ENCODE measurements around the gene ZSCAN9. TPM values are rescaled to one million over a fixed set of nuclear protein-coding genes. Genes with fewer than 3 reads are reported as not detected.

ZSCAN9 gene
- total and polyA plus RNA-seq, 9 of the 15 experiments (the other 6 are each of a cell fraction or from before 2014, with no cell fraction given): 18.8 to 48.9 (median 28.7) TPM

DNA sequence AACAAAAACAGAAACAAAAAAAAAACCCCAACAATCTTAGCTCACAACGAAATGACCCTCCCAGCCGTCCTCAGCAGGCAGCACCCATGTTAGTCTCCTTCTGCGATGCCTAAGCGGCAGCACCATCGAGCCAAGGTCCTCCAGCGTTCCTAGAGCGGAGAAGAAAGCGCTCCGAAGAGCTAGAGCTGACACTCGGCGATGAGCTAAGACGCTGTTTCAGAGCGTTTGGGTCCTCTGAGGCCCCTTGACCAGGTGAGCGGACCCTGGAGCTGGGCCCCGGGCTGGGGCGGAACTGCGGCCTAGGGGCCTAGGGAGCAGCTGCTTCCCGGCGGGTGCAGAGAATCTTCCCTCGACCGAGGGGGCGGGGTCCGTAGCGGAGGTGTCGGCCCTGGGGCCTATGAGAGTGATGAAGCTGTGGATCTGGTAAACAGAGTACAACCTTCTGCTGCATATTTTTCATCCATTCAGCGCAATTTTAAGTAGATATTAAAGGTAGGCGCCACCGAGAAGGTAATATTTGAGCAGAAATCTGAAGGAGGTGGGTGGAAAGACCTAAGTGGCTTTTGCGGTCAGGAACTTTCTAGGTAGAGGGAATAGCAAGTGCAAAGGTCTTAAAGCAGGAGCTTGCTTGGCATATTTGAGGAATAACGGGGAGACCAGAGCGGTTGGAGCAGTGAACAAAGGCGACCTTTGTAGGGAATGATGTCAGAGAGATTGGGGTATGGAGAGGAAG, 42.1 kb downstream of the ZSCAN9 start, which contains the start of gene ZSCAN26 (continued):
- TF ChIP-seq, protein P1, sequence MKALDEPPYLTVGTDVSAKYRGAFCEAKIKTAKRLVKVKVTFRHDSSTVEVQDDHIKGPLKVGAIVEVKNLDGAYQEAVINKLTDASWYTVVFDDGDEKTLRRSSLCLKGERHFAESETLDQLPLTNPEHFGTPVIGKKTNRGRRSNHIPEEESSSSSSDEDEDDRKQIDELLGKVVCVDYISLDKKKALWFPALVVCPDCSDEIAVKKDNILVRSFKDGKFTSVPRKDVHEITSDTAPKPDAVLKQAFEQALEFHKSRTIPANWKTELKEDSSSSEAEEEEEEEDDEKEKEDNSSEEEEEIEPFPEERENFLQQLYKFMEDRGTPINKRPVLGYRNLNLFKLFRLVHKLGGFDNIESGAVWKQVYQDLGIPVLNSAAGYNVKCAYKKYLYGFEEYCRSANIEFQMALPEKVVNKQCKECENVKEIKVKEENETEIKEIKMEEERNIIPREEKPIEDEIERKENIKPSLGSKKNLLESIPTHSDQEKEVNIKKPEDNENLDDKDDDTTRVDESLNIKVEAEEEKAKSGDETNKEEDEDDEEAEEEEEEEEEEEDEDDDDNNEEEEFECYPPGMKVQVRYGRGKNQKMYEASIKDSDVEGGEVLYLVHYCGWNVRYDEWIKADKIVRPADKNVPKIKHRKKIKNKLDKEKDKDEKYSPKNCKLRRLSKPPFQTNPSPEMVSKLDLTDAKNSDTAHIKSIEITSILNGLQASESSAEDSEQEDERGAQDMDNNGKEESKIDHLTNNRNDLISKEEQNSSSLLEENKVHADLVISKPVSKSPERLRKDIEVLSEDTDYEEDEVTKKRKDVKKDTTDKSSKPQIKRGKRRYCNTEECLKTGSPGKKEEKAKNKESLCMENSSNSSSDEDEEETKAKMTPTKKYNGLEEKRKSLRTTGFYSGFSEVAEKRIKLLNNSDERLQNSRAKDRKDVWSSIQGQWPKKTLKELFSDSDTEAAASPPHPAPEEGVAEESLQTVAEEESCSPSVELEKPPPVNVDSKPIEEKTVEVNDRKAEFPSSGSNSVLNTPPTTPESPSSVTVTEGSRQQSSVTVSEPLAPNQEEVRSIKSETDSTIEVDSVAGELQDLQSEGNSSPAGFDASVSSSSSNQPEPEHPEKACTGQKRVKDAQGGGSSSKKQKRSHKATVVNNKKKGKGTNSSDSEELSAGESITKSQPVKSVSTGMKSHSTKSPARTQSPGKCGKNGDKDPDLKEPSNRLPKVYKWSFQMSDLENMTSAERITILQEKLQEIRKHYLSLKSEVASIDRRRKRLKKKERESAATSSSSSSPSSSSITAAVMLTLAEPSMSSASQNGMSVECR (CRISPR knock-in tag; IDR thresholded peaks at IDR 0.05): no peak
- no peak for TF ChIP-seq EP300 (IDR thresholded peaks at IDR 0.05; ENCODE audit: low read length)
- TF ChIP-seq TFAM (CRISPR knock-in tag; conservative IDR thresholded peaks at IDR 0.05): no peak
- no peak for TF ChIP-seq MCM2 (IDR thresholded peaks at IDR 0.05; ENCODE audit: low read depth)
- no peak for TF ChIP-seq BRCA1 (IDR thresholded peaks at IDR 0.05)
- no peak for TF ChIP-seq BRCA1 (CRISPR knock-in tag; IDR thresholded peaks at IDR 0.05)
- TF ChIP-seq, protein P2, sequence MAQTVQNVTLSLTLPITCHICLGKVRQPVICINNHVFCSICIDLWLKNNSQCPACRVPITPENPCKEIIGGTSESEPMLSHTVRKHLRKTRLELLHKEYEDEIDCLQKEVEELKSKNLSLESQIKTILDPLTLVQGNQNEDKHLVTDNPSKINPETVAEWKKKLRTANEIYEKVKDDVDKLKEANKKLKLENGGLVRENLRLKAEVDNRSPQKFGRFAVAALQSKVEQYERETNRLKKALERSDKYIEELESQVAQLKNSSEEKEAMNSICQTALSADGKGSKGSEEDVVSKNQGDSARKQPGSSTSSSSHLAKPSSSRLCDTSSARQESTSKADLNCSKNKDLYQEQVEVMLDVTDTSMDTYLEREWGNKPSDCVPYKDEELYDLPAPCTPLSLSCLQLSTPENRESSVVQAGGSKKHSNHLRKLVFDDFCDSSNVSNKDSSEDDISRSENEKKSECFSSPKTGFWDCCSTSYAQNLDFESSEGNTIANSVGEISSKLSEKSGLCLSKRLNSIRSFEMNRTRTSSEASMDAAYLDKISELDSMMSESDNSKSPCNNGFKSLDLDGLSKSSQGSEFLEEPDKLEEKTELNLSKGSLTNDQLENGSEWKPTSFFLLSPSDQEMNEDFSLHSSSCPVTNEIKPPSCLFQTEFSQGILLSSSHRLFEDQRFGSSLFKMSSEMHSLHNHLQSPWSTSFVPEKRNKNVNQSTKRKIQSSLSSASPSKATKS (CRISPR knock-in tag; IDR thresholded peaks at IDR 0.05): no peak
- TF ChIP-seq TGIF2 (CRISPR knock-in tag; IDR thresholded peaks at IDR 0.05): no peak
- TF ChIP-seq HLTF (IDR thresholded peaks at IDR 0.05): peak; percentile 81; the same call in 1 of the 2 replicates
- TF ChIP-seq TSC22D4 (tag; IDR thresholded peaks at IDR 0.05): no peak
- no peak for TF ChIP-seq ZNF124 (CRISPR knock-in tag; IDR thresholded peaks at IDR 0.05)
- TF ChIP-seq PHF8 (IDR thresholded peaks at IDR 0.05; ENCODE audit: borderline replicate concordance, low read length): peak; percentile 100
- TF ChIP-seq, protein P3, sequence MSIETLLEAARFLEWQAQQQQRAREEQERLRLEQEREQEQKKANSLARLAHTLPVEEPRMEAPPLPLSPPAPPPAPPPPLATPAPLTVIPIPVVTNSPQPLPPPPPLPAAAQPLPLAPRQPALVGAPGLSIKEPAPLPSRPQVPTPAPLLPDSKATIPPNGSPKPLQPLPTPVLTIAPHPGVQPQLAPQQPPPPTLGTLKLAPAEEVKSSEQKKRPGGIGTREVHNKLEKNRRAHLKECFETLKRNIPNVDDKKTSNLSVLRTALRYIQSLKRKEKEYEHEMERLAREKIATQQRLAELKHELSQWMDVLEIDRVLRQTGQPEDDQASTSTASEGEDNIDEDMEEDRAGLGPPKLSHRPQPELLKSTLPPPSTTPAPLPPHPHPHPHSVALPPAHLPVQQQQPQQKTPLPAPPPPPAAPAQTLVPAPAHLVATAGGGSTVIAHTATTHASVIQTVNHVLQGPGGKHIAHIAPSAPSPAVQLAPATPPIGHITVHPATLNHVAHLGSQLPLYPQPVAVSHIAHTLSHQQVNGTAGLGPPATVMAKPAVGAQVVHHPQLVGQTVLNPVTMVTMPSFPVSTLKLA (conservative IDR thresholded peaks at IDR 0.05): peak; percentile 43 to 84; a peak in 3 of 4 replicates
- peak; percentile 80 for TF ChIP-seq TBP (optimal IDR thresholded peaks at IDR 0.05; ENCODE audit: low read depth, low read length)
- TF ChIP-seq FUS (optimal IDR thresholded peaks at IDR 0.05; ENCODE audit: low read depth, low read length): no peak
- peak; percentile 78 for TF ChIP-seq POLR2AphosphoS5 (IDR thresholded peaks at IDR 0.05; ENCODE audit: control insufficient read depth, insufficient read depth, low read depth, low read length)
- 0 out of 2 replicates have a peak, but pooled peaks have one; percentile 13 for TF ChIP-seq CREB1 (IDR thresholded peaks at IDR 0.05)
- peak; percentile 46; the same call in 1 of the 2 replicates for TF ChIP-seq CREB1 (CRISPR knock-in tag; IDR thresholded peaks at IDR 0.05)
- TF ChIP-seq HNRNPL (IDR thresholded peaks at IDR 0.05; ENCODE audit: low read depth, low read length): no peak
- no peak for TF ChIP-seq ZC3H4 (CRISPR knock-in tag; IDR thresholded peaks at IDR 0.05; ENCODE audit: borderline replicate concordance)
- TF ChIP-seq ZNF12 (CRISPR knock-in tag; IDR thresholded peaks at IDR 0.05): peak; percentile 80; the same call in 1 of the 2 replicates
- TF ChIP-seq PHF20 (IDR thresholded peaks at IDR 0.05; ENCODE audit: partially characterized antibody): peak; percentile 90

Measured in K562 (cell line).